Heart left ventricle (tissue), 16 donors: ENCODE measurements around the gene DEPP1. TPM values are rescaled to one million over a fixed set of nuclear protein-coding genes. Genes with fewer than 3 reads are reported as not detected.

Source experiments
- ATAC-seq, 4 donors: fragments of 200-7000 bp; cut with Tn5 transposase; one replicate each; pipeline ENCODE4 v1.9.1; 2020 to 2022; ENCODE audit warnings: moderate library complexity in 4 of 4, mild to moderate bottlenecking in 3 of 4, moderate number of reproducible peaks in 1 of 4
- DNase-seq, 5 donors: peaks; one replicate each; pipeline ENCODE4 v3.0.0-alpha.2; 2020
- H3K27ac ChIP-seq, 12 donors: fragments of 200-600 bp; sonication (generic) in 4 of 12; one replicate each; pipeline versions ENCODE4 v1.5.0 to v1.8.0; 2016 to 2022; ENCODE audit warnings: mild to moderate bottlenecking in 2 of 12
- H3K27me3 ChIP-seq, 9 donors: fragments of 200-600 bp; sonication (generic) in 2 of 9; one replicate each; pipeline versions ENCODE4 v1.5.1 to v1.8.0; 2016 to 2022; ENCODE audit warnings: mild to moderate bottlenecking in 3 of 9
- H3K36me3 ChIP-seq, 9 donors: fragments of 200-600 bp; sonication (generic) in 2 of 9; one replicate each; pipeline versions ENCODE4 v1.5.0 to v1.8.0; 2018 to 2022; ENCODE audit warnings: mild to moderate bottlenecking in 2 of 9
- H3K4me1 ChIP-seq, 12 donors: fragments of 200-600 bp; sonication (generic) in 4 of 12; one replicate each; pipeline versions ENCODE4 v1.5.0 to v1.8.0; 2016 to 2022; ENCODE audit warnings: mild to moderate bottlenecking in 3 of 12
- H3K4me3 ChIP-seq, 12 donors: fragments of 200-600 bp; sonication (generic) in 4 of 12; one replicate each; pipeline versions ENCODE4 v1.5.0 to v1.8.0; 2017 to 2022; ENCODE audit warnings: mild to moderate bottlenecking in 9 of 12, moderate library complexity in 4 of 12
- H3K9me3 ChIP-seq, 12 donors: fragments of 200-600 bp; sonication (generic) in 4 of 12; one replicate each; pipeline versions ENCODE4 v1.5.0 to v1.8.0; 2016 to 2022; ENCODE audit warnings: mild to moderate bottlenecking in 1 of 12
- POLR2A ChIP-seq, 2 donors: fragments of 450-650 bp; IDR thresholded peaks; one replicate each; pipeline ENCODE4 v1.6.1; 2017; ENCODE audit warnings: antibody characterized with exemption in 2 of 2, mild to moderate bottlenecking in 2 of 2, moderate library complexity in 2 of 2
- WGBS, 4 donors: extraction: QIAGEN DNeasy Blood & Tissue Kit in 2 of 4; methylation state at CpG; one replicate each; pipeline versions ENCODE4 v1.1.5 to v1.1.7; 2013 to 2018; 5-methylcytosine and 5-hydroxymethylcytosine counted together
- intact Hi-C, 10 donors: fragments of 100-400 bp; cut with DNase I; formaldehyde crosslinking; loops; one replicate each; pipeline versions ENCODE4 v1.11.1 to v1.14.2; 2022
- polyA plus RNA-seq, 2 donors: library from polyadenylated mRNA; stranded (reverse); fragments of 200-250 nt; gene quantifications; one replicate each; pipeline ENCODE4 v1.2.3, GENCODE V29; 2013
- total RNA-seq, 9 donors: library from RNA; depleted of rRNA in 2 of 9; stranded (reverse); fragments of >200 nt in 2 of 9; fragmentation: NEBNext Ultra II Directional in 3 of 9; extraction: Animal tissue kit (Norgen Biotek cat#: 25700) in 3 of 9; gene quantifications; one replicate each; pipeline versions ENCODE4 v1.1.0 to v1.2.4, GENCODE V29; 2016 to 2023
- TF ChIP-seq, protein P1 (sequence below), 12 donors: fragments of 200-600 bp; sonication (generic) in 4 of 12; IDR thresholded peaks; one replicate each; pipeline versions ENCODE4 v1.5.0 to v1.8.0; 2018 to 2022; ENCODE audit warnings: antibody characterized with exemption in 12 of 12, mild to moderate bottlenecking in 5 of 12
- donor health status: ischemic (EF 13 %, LVEDD 7.1; RV severe dilation, severe dysfunction).
- donor health status: healthy with polysubstance abuse.
- donor health status: DM: no; HTN: yes; CAD: no.
- donor health status: DM: no; HTN: no; CAD: no.
- donor health status: ischemic (EF 25% LVEDD 6.9; RV normal size, moderate dysfunction).
- donor health status: ischemic (EF 25% LVEDD 5.7; RV mildly dilated, moderate dysfunction).
- donor health status: healthy.
- donor health status: DM: yes; HTN: yes; CAD: no.
- donor health status: ischemic (EF 35%, LVEDD 5.7; RV mildly dilated, moderate dysfunction).
- donor health status: nonischemic (EF 11% LVEDD 7.7; RV severe dilation, severe dysfunction).
- donor health status: DM: yes; HTN: yes; CAD: no.
- donor health status: PGD.
- donor health status: ischemic (EF 29% LVEDD 5.4; RV normal size, mild dysfunction).
- donor health status: nonischemic (EF 23%, LVEDD 6.1; RV moderate dilation, normal function).

Gene DEPP1
- total and polyA plus RNA-seq, 11 donors, result 11.0 to 76.5 (median 22.7) TPM

DNA sequence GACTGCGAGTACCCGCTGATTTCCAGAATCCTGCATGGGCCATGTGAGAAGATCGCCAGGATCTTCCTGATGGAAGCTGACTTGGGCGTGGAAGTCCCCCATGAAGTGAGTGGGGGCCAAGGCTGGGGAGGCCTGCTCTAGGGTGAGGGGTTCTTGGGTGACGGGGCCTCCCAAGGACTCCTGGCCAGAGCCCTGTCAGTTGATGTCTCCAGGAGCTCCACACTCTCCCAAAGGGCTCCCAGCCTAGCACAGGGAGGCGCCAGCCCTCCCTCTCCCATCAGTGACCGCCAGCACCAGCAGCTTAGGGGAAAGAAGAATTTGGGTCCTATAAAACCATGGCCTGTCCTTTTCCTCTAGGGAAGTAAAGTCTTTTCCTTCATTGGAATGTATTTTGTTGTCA, 12.4 kb upstream of the DEPP1 start:
- Histone ChIP-seq H3K36me3 (peaks cover 0 to 90% (median 71%) of the 10 kb centered on the region in 9 donors), H3K9me3 (no peaks in the 10 kb centered on the region), H3K4me1 (peaks cover 11 to 82% (median 64%) of the 10 kb centered on the region in 12 donors), H3K27me3 (no peaks in the 10 kb centered on the region), H3K4me3 (no peak overlapping the region), H3K27ac (peak overlapping the region; percentile 7 to 96 (median 69))
- DNase-seq (peak in 1 of 5 donors; percentile 7), ATAC-seq (no peak)
- intact Hi-C loops, result loop anchor here in 3 of 10 donors (1.0 to 10.0 kb wide), 4 partner anchors 59 to 1316 kb away; no protein-coding TSS in a partner anchor
- TF ChIP-seq, protein P1, sequence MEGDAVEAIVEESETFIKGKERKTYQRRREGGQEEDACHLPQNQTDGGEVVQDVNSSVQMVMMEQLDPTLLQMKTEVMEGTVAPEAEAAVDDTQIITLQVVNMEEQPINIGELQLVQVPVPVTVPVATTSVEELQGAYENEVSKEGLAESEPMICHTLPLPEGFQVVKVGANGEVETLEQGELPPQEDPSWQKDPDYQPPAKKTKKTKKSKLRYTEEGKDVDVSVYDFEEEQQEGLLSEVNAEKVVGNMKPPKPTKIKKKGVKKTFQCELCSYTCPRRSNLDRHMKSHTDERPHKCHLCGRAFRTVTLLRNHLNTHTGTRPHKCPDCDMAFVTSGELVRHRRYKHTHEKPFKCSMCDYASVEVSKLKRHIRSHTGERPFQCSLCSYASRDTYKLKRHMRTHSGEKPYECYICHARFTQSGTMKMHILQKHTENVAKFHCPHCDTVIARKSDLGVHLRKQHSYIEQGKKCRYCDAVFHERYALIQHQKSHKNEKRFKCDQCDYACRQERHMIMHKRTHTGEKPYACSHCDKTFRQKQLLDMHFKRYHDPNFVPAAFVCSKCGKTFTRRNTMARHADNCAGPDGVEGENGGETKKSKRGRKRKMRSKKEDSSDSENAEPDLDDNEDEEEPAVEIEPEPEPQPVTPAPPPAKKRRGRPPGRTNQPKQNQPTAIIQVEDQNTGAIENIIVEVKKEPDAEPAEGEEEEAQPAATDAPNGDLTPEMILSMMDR (IDR thresholded peaks at IDR 0.05), result no peak
- TF ChIP-seq POLR2A (IDR thresholded peaks at IDR 0.05), result no peak
- 93 to 94% (median 94%) methylated on average over 7 of the region's 7 CpGs for WGBS, 4 donors

DNA sequence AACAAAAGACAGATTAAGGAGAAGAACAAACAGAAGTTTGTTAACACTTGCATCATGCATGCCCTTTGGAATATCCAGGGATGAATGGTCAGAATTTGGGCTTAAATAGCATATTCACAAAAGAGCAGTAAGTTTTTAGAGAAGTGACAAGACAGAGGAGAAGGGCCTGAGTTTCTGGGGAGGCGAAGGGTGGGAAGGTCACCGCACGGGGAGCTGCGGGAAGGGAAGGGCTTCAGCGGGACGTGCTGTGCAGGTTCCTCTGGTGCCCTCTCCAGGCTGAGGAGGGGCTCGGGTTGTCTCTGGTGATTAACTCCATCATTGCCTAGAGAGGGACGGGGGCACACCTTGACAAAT, 11.7 kb upstream of the DEPP1 start:
- TF ChIP-seq POLR2A (IDR thresholded peaks at IDR 0.05), result no peak
- TF ChIP-seq, protein P1 (IDR thresholded peaks at IDR 0.05), result peak in 11 of 12 donors; percentile 22 to 61 (median 44)
- Histone ChIP-seq H3K4me1 (peaks cover 9 to 82% (median 64%) of the 10 kb centered on the region in 12 donors), H3K9me3 (no peaks in the 10 kb centered on the region), H3K27ac (peak overlapping the region in 11 of 12 donors; percentile 0 to 96 (median 64)), H3K27me3 (no peaks in the 10 kb centered on the region), H3K36me3 (peaks cover 0 to 94% (median 73%) of the 10 kb centered on the region in 9 donors), H3K4me3 (no peak overlapping the region)
- intact Hi-C loops, result loop anchor here in 3 of 10 donors (1.0 to 10.0 kb wide), 4 partner anchors 58 to 1315 kb away; no protein-coding TSS in a partner anchor
- WGBS, 4 donors, result 13 to 40% (median 21%) methylated on average over 8 of the region's 8 CpGs
- DNase-seq (peak in 3 of 5 donors; percentile 37 to 64 (median 51)), ATAC-seq (peak; percentile 23 to 63 (median 43))

DNA sequence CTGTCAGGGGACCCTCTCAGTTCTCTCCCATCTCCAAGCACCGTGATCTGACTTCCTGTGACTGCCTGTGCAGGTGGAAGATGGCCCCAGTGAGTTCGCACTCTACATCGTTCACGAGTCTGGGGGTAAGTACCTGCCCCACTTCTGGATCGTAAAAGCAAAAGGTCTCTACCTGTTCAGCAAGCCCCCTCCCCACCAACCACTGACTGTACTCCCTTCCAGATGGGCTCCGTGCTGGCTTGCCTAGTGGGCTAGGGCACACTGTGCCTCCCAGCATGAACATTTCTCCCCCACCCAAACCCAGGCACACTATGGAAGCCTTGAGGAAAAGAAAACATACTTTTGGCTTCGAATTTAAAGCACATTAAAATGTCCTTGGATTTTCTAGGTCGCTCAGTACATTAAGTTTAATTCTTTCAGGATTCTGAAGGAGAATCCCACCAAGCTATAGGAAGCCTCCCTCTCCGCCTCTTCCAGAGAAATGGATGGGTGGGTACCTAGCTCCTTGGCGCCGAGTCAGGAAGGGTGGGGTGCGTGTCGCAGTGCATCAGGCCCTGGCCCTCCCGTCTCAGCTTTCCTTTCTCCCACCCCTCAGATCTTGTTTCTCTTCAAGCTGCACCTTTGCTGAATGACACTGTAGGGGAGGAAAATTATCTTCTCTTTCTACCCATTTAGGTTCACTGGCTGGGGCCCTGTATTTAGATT, 11.1 kb upstream of the DEPP1 start:
- Histone ChIP-seq H3K4me3 (no peak overlapping the region), H3K27ac (peak overlapping the region in 11 of 12 donors; percentile 0 to 96 (median 64)), H3K4me1 (peaks cover 7 to 82% (median 64%) of the 10 kb centered on the region in 12 donors), H3K36me3 (peaks cover 0 to 96% (median 79%) of the 10 kb centered on the region in 9 donors), H3K9me3 (no peaks in the 10 kb centered on the region), H3K27me3 (no peaks in the 10 kb centered on the region)
- WGBS, 4 donors, result 66 to 79% (median 72%) methylated on average over 13 to 14 of the region's 14 CpGs
- intact Hi-C loops, result loop anchor here in 3 of 10 donors (1.0 to 10.0 kb wide), 4 partner anchors 57 to 1315 kb away; no protein-coding TSS in a partner anchor
- no peak for ATAC-seq
- peak in 2 of 5 donors; percentile 53 to 68 for DNase-seq
- TF ChIP-seq POLR2A (IDR thresholded peaks at IDR 0.05), result no peak
- TF ChIP-seq, protein P1 (IDR thresholded peaks at IDR 0.05), result no peak

DNA sequence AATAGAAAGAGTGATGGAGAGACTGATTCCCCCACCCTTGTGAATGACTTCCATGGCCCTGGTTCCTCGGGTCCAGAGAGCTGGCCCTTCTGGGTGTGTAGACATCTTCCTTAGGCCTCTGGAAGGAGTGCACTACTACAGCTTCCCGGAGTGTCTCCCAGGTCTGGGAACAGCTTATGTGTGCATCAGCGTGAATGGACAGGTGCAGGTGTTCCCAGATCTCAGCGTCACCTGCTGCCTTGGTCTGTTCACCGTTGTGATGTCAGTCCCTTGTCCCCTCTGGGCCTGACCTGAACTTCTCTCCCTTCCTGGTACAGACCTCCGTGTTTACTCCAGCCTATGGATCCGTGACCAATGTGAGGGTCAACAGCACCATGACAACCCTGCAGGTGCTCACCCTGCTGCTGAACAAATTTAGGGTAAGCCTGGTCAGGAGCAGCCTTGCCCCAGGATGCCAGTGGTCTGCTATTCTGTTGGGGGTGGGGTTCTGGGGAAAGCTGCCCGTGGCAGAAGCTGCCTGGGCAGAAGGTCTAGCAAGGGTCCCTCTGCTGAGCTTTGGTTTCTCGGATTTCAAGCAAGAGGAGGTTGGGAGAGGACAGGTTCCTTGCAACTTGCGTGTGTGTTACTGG, 10.5 kb upstream of the DEPP1 start:
- no peaks in the 10 kb centered on the region for H3K9me3 ChIP-seq
- peaks cover 7 to 82% (median 64%) of the 10 kb centered on the region in 12 donors for H3K4me1 ChIP-seq
- intact Hi-C loops, result no loop called here
- H3K27me3 ChIP-seq, result no peaks in the 10 kb centered on the region
- ATAC-seq, result no peak
- 94 to 95% (median 95%) methylated on average over 10 of the region's 10 CpGs for WGBS, 4 donors
- peak overlapping the region in 8 of 12 donors; percentile 0 to 96 (median 64) for H3K27ac ChIP-seq
- no peak for DNase-seq
- TF ChIP-seq, protein P1 (IDR thresholded peaks at IDR 0.05), result no peak
- TF ChIP-seq POLR2A (IDR thresholded peaks at IDR 0.05), result no peak
- no peak overlapping the region for H3K4me3 ChIP-seq
- H3K36me3 ChIP-seq, result peaks cover 0 to 96% (median 81%) of the 10 kb centered on the region in 9 donors
